Stimulated activated naive CD8-positive, alpha-beta T cell treated with anti-CD3 and anti-CD28 coated beads, Interleukin-15, amount 100 ng/mL, for 72 hours (primary cell): ENCODE results near the gene LONRF3.
"Not testable (repeated sequence)": the region's sequence is repeated elsewhere in the genome, so short reads cannot be mapped to it uniquely, and the experiment has no call there.

ENCODE experiments used
- ATAC-seq: fragments of 150-1000 bp; cut with Tn5 transposase; 2 replicates; pipeline ENCODE4 v1.10.0; 2021; ENCODE audit warnings: mild to moderate bottlenecking, moderate library complexity
- DNase-seq, 2 donors: peaks; one replicate each; pipeline ENCODE4 v3.0.0; 2021 to 2022
- H3K27ac Mint-ChIP-seq, 2 donors: one replicate each; pipeline ENCODE4 v1.8.0; 2022; ENCODE audit warnings: mild to moderate bottlenecking in 2 of 2, mixed read lengths in 2 of 2, moderate library complexity in 2 of 2
- H3K27me3 Mint-ChIP-seq: one replicate; pipeline ENCODE4 v1.8.0; 2022; ENCODE audit warnings: mixed read lengths
- H3K4me1 Mint-ChIP-seq: one replicate; pipeline ENCODE4 v1.8.0; 2022; ENCODE audit warnings: mild to moderate bottlenecking, mixed read lengths
- H3K4me3 Mint-ChIP-seq, 2 donors: one replicate each; pipeline ENCODE4 v1.8.0; 2022; ENCODE audit warnings: mild to moderate bottlenecking in 2 of 2, mixed read lengths in 2 of 2, moderate library complexity in 1 of 2
- H3K9me3 Mint-ChIP-seq, 2 donors: one replicate each; pipeline ENCODE4 v1.8.0; 2022; ENCODE audit warnings: mixed read lengths in 2 of 2

LONRF3 gene

GRCh38 chrX:119009071-119009470 lies 34.7 kb downstream of the LONRF3 start:
- no peak for DNase-seq
- ATAC-seq: no peak
- Mint-ChIP-seq H3K9me3 (no peaks in the 10 kb centered on the region), H3K4me3 (no peak overlapping the region), H3K4me1 (peaks cover 11% of the 10 kb centered on the region), H3K27ac (no peak overlapping the region), H3K27me3 (no peaks in the 10 kb centered on the region)

GRCh38 chrX:119010491-119010890 lies 36.1 kb downstream of the LONRF3 start:
- Mint-ChIP-seq H3K27me3 (no peaks in the 10 kb centered on the region), H3K4me1 (peaks cover 14% of the 10 kb centered on the region), H3K27ac (no peak overlapping the region), H3K4me3 (no peak overlapping the region), H3K9me3 (no peaks in the 10 kb centered on the region)
- ATAC-seq (no peak), DNase-seq (no peak)

- DNase-seq: no peak
- Mint-ChIP-seq H3K9me3 (no peaks in the 10 kb centered on the region), H3K4me1 (peaks cover 22% of the 10 kb centered on the region), H3K4me3 (no peak overlapping the region), H3K27ac (no peak overlapping the region), H3K27me3 (no peaks in the 10 kb centered on the region)
- no peak for ATAC-seq
Observed at GRCh38 chrX:119013164-119013563, 38.7 kb downstream of the LONRF3 start.

- H3K27ac Mint-ChIP-seq: peak overlapping the region; percentile 65 to 80
- ATAC-seq (peak; percentile 94), DNase-seq (peak in 1 of 2 donors; percentile 45)
- no peaks in the 10 kb centered on the region for H3K9me3 Mint-ChIP-seq
- H3K4me1 Mint-ChIP-seq: peaks cover 22% of the 10 kb centered on the region
- H3K27me3 Mint-ChIP-seq: no peaks in the 10 kb centered on the region
- H3K4me3 Mint-ChIP-seq: peak overlapping the region in 1 of 2 donors; percentile 26
Observed at GRCh38 chrX:119015407-119016237, 41.2 kb downstream of the LONRF3 start.

- H3K4me3 Mint-ChIP-seq: no peak overlapping the region
- no peak overlapping the region for H3K27ac Mint-ChIP-seq
- no peaks in the 10 kb centered on the region for H3K27me3 Mint-ChIP-seq
- no peaks in the 10 kb centered on the region for H3K9me3 Mint-ChIP-seq
- DNase-seq: no peak
- H3K4me1 Mint-ChIP-seq: peaks cover 22% of the 10 kb centered on the region
- ATAC-seq: no peak
Observed at GRCh38 chrX:119017077-119017476, 42.7 kb downstream of the LONRF3 start.

GRCh38 chrX:119025900-119026299 lies 51.5 kb downstream of the LONRF3 start:
- no peak overlapping the region for H3K27ac Mint-ChIP-seq
- H3K4me3 Mint-ChIP-seq: no peak overlapping the region
- no peaks in the 10 kb centered on the region for H3K27me3 Mint-ChIP-seq
- ATAC-seq: no peak
- H3K9me3 Mint-ChIP-seq: no peaks in the 10 kb centered on the region
- DNase-seq: no peak
- no peaks in the 10 kb centered on the region for H3K4me1 Mint-ChIP-seq

- not testable (repeated sequence) for H3K9me3 Mint-ChIP-seq, H3K4me1 Mint-ChIP-seq, DNase-seq, ATAC-seq, H3K4me3 Mint-ChIP-seq, H3K27me3 Mint-ChIP-seq, H3K27ac Mint-ChIP-seq
Observed at GRCh38 chrX:119026344-119026743, 51.9 kb downstream of the LONRF3 start.

GRCh38 chrX:119027960-119028732 lies 53.7 kb downstream of the LONRF3 start:
- not testable (repeated sequence) for ATAC-seq, H3K4me1 Mint-ChIP-seq, H3K27me3 Mint-ChIP-seq, H3K9me3 Mint-ChIP-seq, DNase-seq, H3K27ac Mint-ChIP-seq, H3K4me3 Mint-ChIP-seq

GRCh38 chrX:119028733-119029330 lies 54.4 kb downstream of the LONRF3 start:
- no peaks in the 10 kb centered on the region for H3K27me3 Mint-ChIP-seq
- DNase-seq (no peak), ATAC-seq (no peak)
- no peak overlapping the region for H3K27ac Mint-ChIP-seq
- peaks cover 0 to 1% of the 10 kb centered on the region in 2 donors for H3K9me3 Mint-ChIP-seq
- no peaks in the 10 kb centered on the region for H3K4me1 Mint-ChIP-seq
- H3K4me3 Mint-ChIP-seq: no peak overlapping the region

- H3K9me3 Mint-ChIP-seq, H3K4me3 Mint-ChIP-seq, DNase-seq, ATAC-seq, H3K27me3 Mint-ChIP-seq, H3K4me1 Mint-ChIP-seq, H3K27ac Mint-ChIP-seq: not testable (repeated sequence)
Observed at GRCh38 chrX:119029656-119030055, 55.2 kb downstream of the LONRF3 start.

GRCh38 chrX:119030990-119031389 lies 56.6 kb downstream of the LONRF3 start:
- ATAC-seq (no peak), DNase-seq (no peak)
- H3K27me3 Mint-ChIP-seq: no peaks in the 10 kb centered on the region
- no peak overlapping the region for H3K4me3 Mint-ChIP-seq
- no peak overlapping the region for H3K27ac Mint-ChIP-seq
- H3K4me1 Mint-ChIP-seq: no peaks in the 10 kb centered on the region
- peaks cover 4 to 7% of the 10 kb centered on the region in 2 donors for H3K9me3 Mint-ChIP-seq

- no peak overlapping the region for H3K27ac Mint-ChIP-seq
- ATAC-seq (no peak), DNase-seq (no peak)
- peaks cover 4 to 7% of the 10 kb centered on the region in 2 donors for H3K9me3 Mint-ChIP-seq
- H3K4me1 Mint-ChIP-seq: no peaks in the 10 kb centered on the region
- H3K4me3 Mint-ChIP-seq: no peak overlapping the region
- no peaks in the 10 kb centered on the region for H3K27me3 Mint-ChIP-seq
Observed at GRCh38 chrX:119036107-119037029, 62.0 kb downstream of the LONRF3 start.

- ATAC-seq: no peak
- H3K27ac Mint-ChIP-seq: no peak overlapping the region
- DNase-seq: no peak
- H3K4me1 Mint-ChIP-seq: no peaks in the 10 kb centered on the region
- H3K4me3 Mint-ChIP-seq: no peak overlapping the region
- no peaks in the 10 kb centered on the region for H3K9me3 Mint-ChIP-seq
- no peaks in the 10 kb centered on the region for H3K27me3 Mint-ChIP-seq
Observed at GRCh38 chrX:119040432-119040831, 66.0 kb downstream of the LONRF3 start.

- no peak overlapping the region for H3K27ac Mint-ChIP-seq
- no peaks in the 10 kb centered on the region for H3K27me3 Mint-ChIP-seq
- H3K4me1 Mint-ChIP-seq: no peaks in the 10 kb centered on the region
- H3K4me3 Mint-ChIP-seq: no peak overlapping the region
- ATAC-seq (no peak), DNase-seq (no peak)
- no peaks in the 10 kb centered on the region for H3K9me3 Mint-ChIP-seq
Observed at GRCh38 chrX:119041175-119041574, 66.8 kb downstream of the LONRF3 start.

GRCh38 chrX:119042040-119042439 lies 67.6 kb downstream of the LONRF3 start:
- no peaks in the 10 kb centered on the region for H3K4me1 Mint-ChIP-seq
- no peak overlapping the region for H3K4me3 Mint-ChIP-seq
- no peaks in the 10 kb centered on the region for H3K9me3 Mint-ChIP-seq
- DNase-seq: no peak
- no peaks in the 10 kb centered on the region for H3K27me3 Mint-ChIP-seq
- H3K27ac Mint-ChIP-seq: no peak overlapping the region
- no peak for ATAC-seq
